ENCODE measurements around the gene AANAT. TPM values are rescaled to one million over a fixed set of nuclear protein-coding genes. Genes with fewer than 3 reads are reported as not detected.

Gene AANAT
- total RNA-seq, 1 experiment from 2014 or later = not detected

DNA sequence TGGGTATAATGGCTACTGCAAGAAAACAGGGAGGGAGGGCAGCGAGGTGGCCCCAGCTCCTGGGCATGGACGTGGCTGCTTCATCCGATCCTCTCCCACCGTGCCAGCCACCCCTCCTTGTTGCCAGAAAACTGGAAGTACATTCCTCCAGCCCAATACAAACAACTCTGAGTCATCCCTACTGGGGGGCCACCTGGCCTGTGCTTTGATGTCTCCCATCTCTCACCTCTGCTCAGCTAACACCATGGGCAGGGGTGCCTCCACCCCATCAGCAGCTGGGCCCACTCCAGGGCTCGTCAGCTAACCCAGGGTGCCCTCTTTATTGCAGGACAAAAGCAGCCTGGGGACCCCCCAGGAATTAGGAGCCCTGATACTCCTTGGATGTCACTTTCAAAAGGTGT is 31.9 kb downstream of the AANAT start:
- intact Hi-C loops (cut with micrococcal nuclease) = no loop called here
- ChIA-PET POLR2A (interaction anchor here (0.9 to 1.6 kb wide), 4 partner anchors 41 to 145 kb away, joined by 3 to 7 read pairs (median 3); partner anchors contain the start of gene PRPSAP1), RAD21 (ENCODE audit: low non-redundant PET in 1 of 2, low total read pairs in 2 of 2, uncharacterized antibody in 2 of 2, unreplicated experiment in 2 of 2) (no interaction called here), CTCF (interaction anchor here (0.5 to 2.2 kb wide), 4 partner anchors 24 to 616 kb away, joined by 3 to 12 read pairs (median 4); no protein-coding TSS in a partner anchor)
- Histone ChIP-seq H3K9me2 (ENCODE audit: insufficient read depth) (no peaks in the 10 kb centered on the region), H3K27me3 (ENCODE audit: insufficient read depth, low read length) (no peaks in the 10 kb centered on the region), H2AFZ (ENCODE audit: low read depth, low read length, poor library complexity, severe bottlenecking) (no peak overlapping the region), H3K79me2 (ENCODE audit: insufficient read depth, low read length) (peaks cover 56% of the 10 kb centered on the region), H3K36me3 (ENCODE audit: control insufficient read depth in 1 of 2, insufficient read depth in 2 of 2, low read length in 2 of 2) (no peaks in the 10 kb centered on the region; a peak in 1 of 4 replicates), H3K9ac (ENCODE audit: low read length) (peak overlapping the region; percentile 82), H3K4me2 (ENCODE audit: low read length) (peak overlapping the region; percentile 97), H3K4me1 (ENCODE audit: control insufficient read depth in 1 of 2, insufficient read depth in 2 of 2, low read length in 2 of 2) (peaks cover 32 to 39% of the 10 kb centered on the region in 2 experiments), H3K27ac (ENCODE audit: low read depth, low read length) (peak overlapping the region; percentile 96), H3K4me3 (replicated peaks in 1 of 2; ENCODE audit: low read depth in 1 of 2, low read length in 2 of 2) (peak overlapping the region; percentile 92 to 100), H3K9me3 (ENCODE audit: control insufficient read depth in 1 of 2, insufficient read depth in 1 of 2, low read depth in 1 of 2, low read length in 2 of 2) (no peaks in the 10 kb centered on the region), H4K20me1 (ENCODE audit: insufficient read depth) (peaks cover 5% of the 10 kb centered on the region; the same call in 1 of the 2 replicates)
- TF ChIP-seq CEBPB (IDR thresholded peaks at IDR 0.05; ENCODE audit: low read depth) (no peak), EZH2 (IDR thresholded peaks at IDR 0.05) (no peak), SRF (IDR thresholded peaks at IDR 0.05; ENCODE audit: low read depth) (no peak), EZH2phosphoT487 (IDR thresholded peaks at IDR 0.05; ENCODE audit: borderline replicate concordance) (no peak), POLR2AphosphoS5 (IDR thresholded peaks at IDR 0.05; ENCODE audit: low read depth, low read length) (no peak), FOSL1 (IDR thresholded peaks at IDR 0.05; ENCODE audit: low read depth) (no peak), TCF7L2 (IDR thresholded peaks at IDR 0.05; ENCODE audit: borderline replicate concordance, extremely low read depth, insufficient read depth, insufficient read length) (peak; percentile 90)
- TF ChIP-seq, protein P1, sequence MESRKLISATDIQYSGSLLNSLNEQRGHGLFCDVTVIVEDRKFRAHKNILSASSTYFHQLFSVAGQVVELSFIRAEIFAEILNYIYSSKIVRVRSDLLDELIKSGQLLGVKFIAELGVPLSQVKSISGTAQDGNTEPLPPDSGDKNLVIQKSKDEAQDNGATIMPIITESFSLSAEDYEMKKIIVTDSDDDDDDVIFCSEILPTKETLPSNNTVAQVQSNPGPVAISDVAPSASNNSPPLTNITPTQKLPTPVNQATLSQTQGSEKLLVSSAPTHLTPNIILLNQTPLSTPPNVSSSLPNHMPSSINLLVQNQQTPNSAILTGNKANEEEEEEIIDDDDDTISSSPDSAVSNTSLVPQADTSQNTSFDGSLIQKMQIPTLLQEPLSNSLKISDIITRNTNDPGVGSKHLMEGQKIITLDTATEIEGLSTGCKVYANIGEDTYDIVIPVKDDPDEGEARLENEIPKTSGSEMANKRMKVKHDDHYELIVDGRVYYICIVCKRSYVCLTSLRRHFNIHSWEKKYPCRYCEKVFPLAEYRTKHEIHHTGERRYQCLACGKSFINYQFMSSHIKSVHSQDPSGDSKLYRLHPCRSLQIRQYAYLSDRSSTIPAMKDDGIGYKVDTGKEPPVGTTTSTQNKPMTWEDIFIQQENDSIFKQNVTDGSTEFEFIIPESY (IDR thresholded peaks at IDR 0.05; ENCODE audit: extremely low read depth, insufficient replicate concordance, low read length) = no peak
- ATAC-seq = no peak
- no peak for DNase-seq (ENCODE audit: low read depth, low spot score)
- no TSS peak for BruUV-seq (replicated peaks)
